Liver (tissue), 3 donors: ENCODE data around the gene TFF2.

Experiments
- CTCF ChIP-seq: fragments of 150-350 bp; IDR thresholded peaks from 2 replicates; pipeline ENCODE4 v1.5.1; 2017; ENCODE audit warnings: improper control_type of control experiment, low read depth, low read length; ENCODE audit not compliant: missing input control
- FOXA2 ChIP-seq: IDR thresholded peaks from 2 replicates; pipeline ENCODE4 v1.6.1; 2016; ENCODE audit warnings: antibody characterized with exemption
- GABPA ChIP-seq, 2 donors: IDR thresholded peaks in 1 of 2; conservative IDR thresholded peaks in 1 of 2; 2 replicates each; pipeline ENCODE4 v1.6.1; 2016; ENCODE audit warnings: antibody characterized with exemption in 2 of 2, mild to moderate bottlenecking in 1 of 2, moderate library complexity in 1 of 2
- JUND ChIP-seq, 2 donors: IDR thresholded peaks; 2 replicates each; pipeline ENCODE4 v1.6.1; 2016; ENCODE audit warnings: antibody characterized with exemption in 2 of 2
- MAX ChIP-seq: IDR thresholded peaks from 2 replicates; pipeline ENCODE4 v1.6.1; 2016; ENCODE audit warnings: antibody characterized with exemption
- RAD21 ChIP-seq, 2 donors: IDR thresholded peaks; 2 replicates each; pipeline ENCODE4 v1.6.1; 2016; ENCODE audit warnings: antibody characterized with exemption in 2 of 2, mild to moderate bottlenecking in 2 of 2
- RXRA ChIP-seq, 2 donors: IDR thresholded peaks; 2 replicates each; pipeline ENCODE4 v1.6.1; 2017 to 2018; ENCODE audit warnings: antibody characterized with exemption in 2 of 2, mild to moderate bottlenecking in 1 of 2
- TAF1 ChIP-seq: conservative IDR thresholded peaks from 2 replicates; pipeline ENCODE4 v1.6.1; 2016; ENCODE audit warnings: antibody characterized with exemption, mild to moderate bottlenecking
- YY1 ChIP-seq: IDR thresholded peaks from 2 replicates; pipeline ENCODE4 v1.6.1; 2016; ENCODE audit warnings: antibody characterized with exemption, mild to moderate bottlenecking
- TF ChIP-seq, protein P1 (sequence below): IDR thresholded peaks from 2 replicates; pipeline ENCODE4 v1.6.1; 2016; ENCODE audit warnings: antibody characterized with exemption
- TF ChIP-seq, protein P2 (sequence below): IDR thresholded peaks from 2 replicates; pipeline ENCODE4 v1.6.1; 2016; ENCODE audit warnings: antibody characterized with exemption
- TF ChIP-seq, protein P3 (sequence below): IDR thresholded peaks from 2 replicates; pipeline ENCODE4 v1.6.1; 2016; ENCODE audit warnings: antibody characterized with exemption, mild to moderate bottlenecking
- donor health status: healthy.
- donor health status: healthy.

GRCh38 chr21:42376338-42376982 is 25.7 kb upstream of the TFF2 start:
- TF ChIP-seq, protein P1, sequence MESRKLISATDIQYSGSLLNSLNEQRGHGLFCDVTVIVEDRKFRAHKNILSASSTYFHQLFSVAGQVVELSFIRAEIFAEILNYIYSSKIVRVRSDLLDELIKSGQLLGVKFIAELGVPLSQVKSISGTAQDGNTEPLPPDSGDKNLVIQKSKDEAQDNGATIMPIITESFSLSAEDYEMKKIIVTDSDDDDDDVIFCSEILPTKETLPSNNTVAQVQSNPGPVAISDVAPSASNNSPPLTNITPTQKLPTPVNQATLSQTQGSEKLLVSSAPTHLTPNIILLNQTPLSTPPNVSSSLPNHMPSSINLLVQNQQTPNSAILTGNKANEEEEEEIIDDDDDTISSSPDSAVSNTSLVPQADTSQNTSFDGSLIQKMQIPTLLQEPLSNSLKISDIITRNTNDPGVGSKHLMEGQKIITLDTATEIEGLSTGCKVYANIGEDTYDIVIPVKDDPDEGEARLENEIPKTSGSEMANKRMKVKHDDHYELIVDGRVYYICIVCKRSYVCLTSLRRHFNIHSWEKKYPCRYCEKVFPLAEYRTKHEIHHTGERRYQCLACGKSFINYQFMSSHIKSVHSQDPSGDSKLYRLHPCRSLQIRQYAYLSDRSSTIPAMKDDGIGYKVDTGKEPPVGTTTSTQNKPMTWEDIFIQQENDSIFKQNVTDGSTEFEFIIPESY: no peak
- TF ChIP-seq CTCF (peak; percentile 2), RAD21 (IDR thresholded peaks at IDR 0.05) (no peak), MAX (no peak), JUND (IDR thresholded peaks at IDR 0.05) (no peak), GABPA (IDR thresholded peaks at IDR 0.05 in 1 of 2, conservative IDR thresholded peaks at IDR 0.05 in 1 of 2) (no peak), FOXA2 (no peak), TAF1 (no peak), RXRA (IDR thresholded peaks at IDR 0.05) (no peak), YY1 (no peak)
- TF ChIP-seq, protein P2, sequence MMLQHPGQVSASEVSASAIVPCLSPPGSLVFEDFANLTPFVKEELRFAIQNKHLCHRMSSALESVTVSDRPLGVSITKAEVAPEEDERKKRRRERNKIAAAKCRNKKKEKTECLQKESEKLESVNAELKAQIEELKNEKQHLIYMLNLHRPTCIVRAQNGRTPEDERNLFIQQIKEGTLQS: no peak
- TF ChIP-seq, protein P3, sequence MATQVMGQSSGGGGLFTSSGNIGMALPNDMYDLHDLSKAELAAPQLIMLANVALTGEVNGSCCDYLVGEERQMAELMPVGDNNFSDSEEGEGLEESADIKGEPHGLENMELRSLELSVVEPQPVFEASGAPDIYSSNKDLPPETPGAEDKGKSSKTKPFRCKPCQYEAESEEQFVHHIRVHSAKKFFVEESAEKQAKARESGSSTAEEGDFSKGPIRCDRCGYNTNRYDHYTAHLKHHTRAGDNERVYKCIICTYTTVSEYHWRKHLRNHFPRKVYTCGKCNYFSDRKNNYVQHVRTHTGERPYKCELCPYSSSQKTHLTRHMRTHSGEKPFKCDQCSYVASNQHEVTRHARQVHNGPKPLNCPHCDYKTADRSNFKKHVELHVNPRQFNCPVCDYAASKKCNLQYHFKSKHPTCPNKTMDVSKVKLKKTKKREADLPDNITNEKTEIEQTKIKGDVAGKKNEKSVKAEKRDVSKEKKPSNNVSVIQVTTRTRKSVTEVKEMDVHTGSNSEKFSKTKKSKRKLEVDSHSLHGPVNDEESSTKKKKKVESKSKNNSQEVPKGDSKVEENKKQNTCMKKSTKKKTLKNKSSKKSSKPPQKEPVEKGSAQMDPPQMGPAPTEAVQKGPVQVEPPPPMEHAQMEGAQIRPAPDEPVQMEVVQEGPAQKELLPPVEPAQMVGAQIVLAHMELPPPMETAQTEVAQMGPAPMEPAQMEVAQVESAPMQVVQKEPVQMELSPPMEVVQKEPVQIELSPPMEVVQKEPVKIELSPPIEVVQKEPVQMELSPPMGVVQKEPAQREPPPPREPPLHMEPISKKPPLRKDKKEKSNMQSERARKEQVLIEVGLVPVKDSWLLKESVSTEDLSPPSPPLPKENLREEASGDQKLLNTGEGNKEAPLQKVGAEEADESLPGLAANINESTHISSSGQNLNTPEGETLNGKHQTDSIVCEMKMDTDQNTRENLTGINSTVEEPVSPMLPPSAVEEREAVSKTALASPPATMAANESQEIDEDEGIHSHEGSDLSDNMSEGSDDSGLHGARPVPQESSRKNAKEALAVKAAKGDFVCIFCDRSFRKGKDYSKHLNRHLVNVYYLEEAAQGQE: no peak
